Liver (tissue), 9 donors: ENCODE results near the gene HYAL1. TPM values are rescaled to one million over a fixed set of nuclear protein-coding genes. Genes with fewer than 3 reads are reported as not detected.

Experiments
- DNase-seq: peaks from one replicate; pipeline ENCODE4 v3.0.0-alpha.2; 2017; ENCODE audit warnings: low spot score
- H3K27ac ChIP-seq, 2 donors: one replicate each; pipeline ENCODE4 v1.7.0; 2013; ENCODE audit warnings: inconsistent platforms in 2 of 2, low read length in 2 of 2, control low read depth in 1 of 2, low read depth in 1 of 2, mild to moderate bottlenecking in 1 of 2
- H3K27me3 ChIP-seq, 4 donors: one replicate each; pipeline versions ENCODE4 v1.6.1 to v1.7.0; 2013; ENCODE audit warnings: low read length in 3 of 4, inconsistent platforms in 1 of 4, mild to moderate bottlenecking in 1 of 4, moderate library complexity in 1 of 4; ENCODE audit not compliant: control insufficient read depth in 4 of 4, insufficient read depth in 4 of 4
- H3K36me3 ChIP-seq, 4 donors: one replicate each; pipeline versions ENCODE4 v1.6.1 to v1.7.0; 2013; ENCODE audit warnings: low read length in 3 of 4, mild to moderate bottlenecking in 3 of 4, low read depth in 1 of 4, moderate library complexity in 1 of 4; ENCODE audit not compliant: control insufficient read depth in 4 of 4, insufficient read depth in 3 of 4
- H3K4me1 ChIP-seq, 4 donors: one replicate each; pipeline versions ENCODE4 v1.6.1 to v1.7.0; 2013; ENCODE audit warnings: low read length in 3 of 4, mild to moderate bottlenecking in 3 of 4, moderate library complexity in 1 of 4; ENCODE audit not compliant: control insufficient read depth in 4 of 4, insufficient read depth in 4 of 4
- H3K4me3 ChIP-seq, 3 donors: one replicate each; pipeline versions ENCODE4 v1.6.1 to v1.7.0; 2013; ENCODE audit warnings: low read length in 3 of 3, control low read depth in 1 of 3, low read depth in 1 of 3, mild to moderate bottlenecking in 1 of 3
- H3K9ac ChIP-seq, 2 donors: one replicate each; pipeline ENCODE4 v1.7.0; 2013; ENCODE audit warnings: low read length in 2 of 2, mild to moderate bottlenecking in 2 of 2, moderate library complexity in 2 of 2, control low read depth in 1 of 2, low read depth in 1 of 2
- H3K9me3 ChIP-seq, 4 donors: one replicate each; pipeline versions ENCODE4 v1.6.1 to v1.7.0; 2013; ENCODE audit warnings: low read length in 3 of 4; ENCODE audit not compliant: control insufficient read depth in 4 of 4
- EGR1 ChIP-seq, 2 donors: IDR thresholded peaks; 2 replicates each; pipeline ENCODE4 v1.6.1; 2016 to 2018; ENCODE audit warnings: antibody characterized with exemption in 2 of 2, low read depth in 2 of 2
- FOXA1 ChIP-seq: IDR thresholded peaks from 2 replicates; pipeline ENCODE4 v1.6.1; 2016; ENCODE audit warnings: antibody characterized with exemption
- FOXA2 ChIP-seq: IDR thresholded peaks from 2 replicates; pipeline ENCODE4 v1.6.1; 2016; ENCODE audit warnings: antibody characterized with exemption
- GABPA ChIP-seq, 2 donors: IDR thresholded peaks in 1 of 2; conservative IDR thresholded peaks in 1 of 2; 2 replicates each; pipeline ENCODE4 v1.6.1; 2016; ENCODE audit warnings: antibody characterized with exemption in 2 of 2, mild to moderate bottlenecking in 1 of 2, moderate library complexity in 1 of 2
- HNF4A ChIP-seq, 2 donors: conservative IDR thresholded peaks; 2 replicates each; pipeline ENCODE4 v1.6.1; 2016; ENCODE audit warnings: antibody characterized with exemption in 2 of 2, mild to moderate bottlenecking in 2 of 2
- HNF4G ChIP-seq: IDR thresholded peaks from 2 replicates; pipeline ENCODE4 v1.6.1; 2016; ENCODE audit warnings: antibody characterized with exemption
- JUND ChIP-seq, 2 donors: IDR thresholded peaks; 2 replicates each; pipeline ENCODE4 v1.6.1; 2016; ENCODE audit warnings: antibody characterized with exemption in 2 of 2
- NR2F2 ChIP-seq: IDR thresholded peaks from 2 replicates; pipeline ENCODE4 v1.6.1; 2016; ENCODE audit warnings: antibody characterized with exemption
- RAD21 ChIP-seq, 2 donors: IDR thresholded peaks; 2 replicates each; pipeline ENCODE4 v1.6.1; 2016; ENCODE audit warnings: antibody characterized with exemption in 2 of 2, mild to moderate bottlenecking in 2 of 2
- RXRA ChIP-seq, 2 donors: IDR thresholded peaks; 2 replicates each; pipeline ENCODE4 v1.6.1; 2017 to 2018; ENCODE audit warnings: antibody characterized with exemption in 2 of 2, mild to moderate bottlenecking in 1 of 2
- SP1 ChIP-seq: IDR thresholded peaks from 2 replicates; pipeline ENCODE4 v1.6.1; 2018; ENCODE audit warnings: antibody characterized with exemption, mild to moderate bottlenecking
- TAF1 ChIP-seq: conservative IDR thresholded peaks from 2 replicates; pipeline ENCODE4 v1.6.1; 2016; ENCODE audit warnings: antibody characterized with exemption, mild to moderate bottlenecking
- YY1 ChIP-seq: IDR thresholded peaks from 2 replicates; pipeline ENCODE4 v1.6.1; 2016; ENCODE audit warnings: antibody characterized with exemption, mild to moderate bottlenecking
- WGBS: extraction: QIAGEN DNeasy Blood & Tissue Kit; methylation state at CpG from one replicate; pipeline ENCODE4 v1.1.7; 2013; 5-methylcytosine and 5-hydroxymethylcytosine counted together
- polyA plus RNA-seq, 2 donors: library from polyadenylated mRNA; stranded (reverse) in 1 of 2; unstranded in 1 of 2; fragments of 200-250 nt in 1 of 2; fragments of >200 nt in 1 of 2; fragmentation: Nextera tagmentation in 1 of 2; extraction: Ambion mirVana in 1 of 2; gene quantifications; one replicate each; pipeline versions ENCODE4 v1.2.1 to v1.2.3, GENCODE V29; 2013 to 2015
- total RNA-seq, 2 donors: library from RNA; depleted of rRNA; stranded (reverse); fragments of >200 nt; gene quantifications; one replicate each; pipeline ENCODE4 v1.2.3, GENCODE V29; 2014
- TF ChIP-seq, protein P1 (sequence below): IDR thresholded peaks from 2 replicates; pipeline ENCODE4 v1.6.1; 2016; ENCODE audit warnings: antibody characterized with exemption, mild to moderate bottlenecking
- TF ChIP-seq, protein P2 (sequence below): IDR thresholded peaks from 2 replicates; pipeline ENCODE4 v1.6.1; 2016; ENCODE audit warnings: antibody characterized with exemption
- TF ChIP-seq, protein P3 (sequence below): IDR thresholded peaks from 2 replicates; pipeline ENCODE4 v1.6.1; 2016; ENCODE audit warnings: antibody characterized with exemption
- TF ChIP-seq, protein P4 (sequence below): IDR thresholded peaks from 2 replicates; pipeline ENCODE4 v1.6.1; 2016; ENCODE audit warnings: antibody characterized with exemption
- TF ChIP-seq, protein P5 (sequence below): fragments of 150-350 bp; IDR thresholded peaks from 2 replicates; pipeline ENCODE4 v1.5.1; 2017; ENCODE audit warnings: improper control_type of control experiment, low read depth, low read length; ENCODE audit not compliant: missing input control
- donor health status: healthy.
- donor health status: healthy.
- donor health status: healthy.
- donor health status: healthy.
- donor health status: healthy.

The HYAL1 gene
- total and polyA plus RNA-seq, 4 donors, result 82.3 to 156 (median 121) TPM

DNA sequence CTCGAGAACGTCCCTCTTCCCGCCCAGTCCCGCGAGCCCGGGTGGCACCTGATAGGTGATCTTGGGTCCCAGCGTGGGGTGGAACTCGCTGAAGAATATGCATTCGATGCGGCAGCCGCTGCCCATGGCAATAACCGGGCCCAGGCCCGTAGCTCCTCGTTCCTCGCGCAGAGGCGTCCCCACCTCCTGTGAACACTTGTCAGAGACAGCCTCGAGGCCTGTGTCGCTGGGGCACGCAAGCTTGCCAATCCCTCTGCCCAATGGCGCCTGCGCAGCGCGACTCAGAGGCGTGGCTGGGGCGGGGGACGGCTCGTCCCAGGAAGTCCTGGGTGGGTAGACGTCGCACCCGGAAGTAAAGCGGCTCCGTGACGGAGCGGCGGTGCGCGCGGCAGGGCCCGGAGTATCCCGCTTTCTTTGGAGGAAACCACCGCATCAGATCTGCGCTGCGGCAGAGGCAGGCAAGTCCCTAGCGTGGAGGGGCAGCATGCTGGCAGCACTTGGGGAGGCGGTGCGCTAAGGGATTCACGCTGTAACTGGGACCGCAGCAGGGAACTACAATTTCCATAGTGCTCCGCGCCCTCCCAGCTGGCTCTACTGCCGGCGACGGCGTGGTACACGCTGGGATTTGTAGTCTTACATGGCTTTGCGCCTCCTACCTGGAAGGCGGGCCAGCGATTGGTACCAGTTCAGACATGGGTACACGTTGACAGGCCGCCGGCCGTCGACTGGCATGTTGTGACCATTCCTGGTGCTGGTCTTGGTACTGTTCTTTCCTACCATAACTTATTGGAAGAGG, 47.4 kb upstream of the HYAL1 start, which contains the start of the genes CYB561D2 and NPRL2:
Gene CYB561D2 (plus strand): TSS at position 336 of the 796 bp plus-strand sequence. CDS start 572 bp downstream, outside the sequence.
Gene NPRL2 (minus strand): TSS at position 249 of the 796 bp plus-strand sequence. CDS start 123 bp downstream, at position 126.
- H3K4me1 ChIP-seq, result peaks cover 11 to 66% (median 45%) of the 10 kb centered on the region in 4 donors
- peak within 1 kb of the TSS; percentile 86 to 90 for H3K9ac ChIP-seq
- DNase-seq, result peak; percentile 96
- WGBS, result under 1% methylated on average over 64 of the region's 64 CpGs
- TF ChIP-seq, protein P1, sequence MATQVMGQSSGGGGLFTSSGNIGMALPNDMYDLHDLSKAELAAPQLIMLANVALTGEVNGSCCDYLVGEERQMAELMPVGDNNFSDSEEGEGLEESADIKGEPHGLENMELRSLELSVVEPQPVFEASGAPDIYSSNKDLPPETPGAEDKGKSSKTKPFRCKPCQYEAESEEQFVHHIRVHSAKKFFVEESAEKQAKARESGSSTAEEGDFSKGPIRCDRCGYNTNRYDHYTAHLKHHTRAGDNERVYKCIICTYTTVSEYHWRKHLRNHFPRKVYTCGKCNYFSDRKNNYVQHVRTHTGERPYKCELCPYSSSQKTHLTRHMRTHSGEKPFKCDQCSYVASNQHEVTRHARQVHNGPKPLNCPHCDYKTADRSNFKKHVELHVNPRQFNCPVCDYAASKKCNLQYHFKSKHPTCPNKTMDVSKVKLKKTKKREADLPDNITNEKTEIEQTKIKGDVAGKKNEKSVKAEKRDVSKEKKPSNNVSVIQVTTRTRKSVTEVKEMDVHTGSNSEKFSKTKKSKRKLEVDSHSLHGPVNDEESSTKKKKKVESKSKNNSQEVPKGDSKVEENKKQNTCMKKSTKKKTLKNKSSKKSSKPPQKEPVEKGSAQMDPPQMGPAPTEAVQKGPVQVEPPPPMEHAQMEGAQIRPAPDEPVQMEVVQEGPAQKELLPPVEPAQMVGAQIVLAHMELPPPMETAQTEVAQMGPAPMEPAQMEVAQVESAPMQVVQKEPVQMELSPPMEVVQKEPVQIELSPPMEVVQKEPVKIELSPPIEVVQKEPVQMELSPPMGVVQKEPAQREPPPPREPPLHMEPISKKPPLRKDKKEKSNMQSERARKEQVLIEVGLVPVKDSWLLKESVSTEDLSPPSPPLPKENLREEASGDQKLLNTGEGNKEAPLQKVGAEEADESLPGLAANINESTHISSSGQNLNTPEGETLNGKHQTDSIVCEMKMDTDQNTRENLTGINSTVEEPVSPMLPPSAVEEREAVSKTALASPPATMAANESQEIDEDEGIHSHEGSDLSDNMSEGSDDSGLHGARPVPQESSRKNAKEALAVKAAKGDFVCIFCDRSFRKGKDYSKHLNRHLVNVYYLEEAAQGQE, result peak; percentile 42
- TF ChIP-seq, protein P2, sequence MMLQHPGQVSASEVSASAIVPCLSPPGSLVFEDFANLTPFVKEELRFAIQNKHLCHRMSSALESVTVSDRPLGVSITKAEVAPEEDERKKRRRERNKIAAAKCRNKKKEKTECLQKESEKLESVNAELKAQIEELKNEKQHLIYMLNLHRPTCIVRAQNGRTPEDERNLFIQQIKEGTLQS, result no peak
- TF ChIP-seq FOXA1 (no peak), JUND (IDR thresholded peaks at IDR 0.05) (no peak), GABPA (IDR thresholded peaks at IDR 0.05 in 1 of 2, conservative IDR thresholded peaks at IDR 0.05 in 1 of 2) (peak in 1 of 2 donors; percentile 93), RAD21 (IDR thresholded peaks at IDR 0.05) (no peak), HNF4G (no peak), FOXA2 (peak; percentile 4), EGR1 (IDR thresholded peaks at IDR 0.05; ENCODE audit: low read depth in 2 of 2) (peak in 1 of 2 donors; percentile 74), TAF1 (peak; percentile 50), NR2F2 (no peak), SP1 (peak; percentile 33), HNF4A (conservative IDR thresholded peaks at IDR 0.05) (no peak), RXRA (IDR thresholded peaks at IDR 0.05) (no peak), YY1 (peak; percentile 83)
- TF ChIP-seq, protein P3, sequence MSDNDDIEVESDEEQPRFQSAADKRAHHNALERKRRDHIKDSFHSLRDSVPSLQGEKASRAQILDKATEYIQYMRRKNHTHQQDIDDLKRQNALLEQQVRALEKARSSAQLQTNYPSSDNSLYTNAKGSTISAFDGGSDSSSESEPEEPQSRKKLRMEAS, result peak; percentile 83
- TF ChIP-seq, protein P4, sequence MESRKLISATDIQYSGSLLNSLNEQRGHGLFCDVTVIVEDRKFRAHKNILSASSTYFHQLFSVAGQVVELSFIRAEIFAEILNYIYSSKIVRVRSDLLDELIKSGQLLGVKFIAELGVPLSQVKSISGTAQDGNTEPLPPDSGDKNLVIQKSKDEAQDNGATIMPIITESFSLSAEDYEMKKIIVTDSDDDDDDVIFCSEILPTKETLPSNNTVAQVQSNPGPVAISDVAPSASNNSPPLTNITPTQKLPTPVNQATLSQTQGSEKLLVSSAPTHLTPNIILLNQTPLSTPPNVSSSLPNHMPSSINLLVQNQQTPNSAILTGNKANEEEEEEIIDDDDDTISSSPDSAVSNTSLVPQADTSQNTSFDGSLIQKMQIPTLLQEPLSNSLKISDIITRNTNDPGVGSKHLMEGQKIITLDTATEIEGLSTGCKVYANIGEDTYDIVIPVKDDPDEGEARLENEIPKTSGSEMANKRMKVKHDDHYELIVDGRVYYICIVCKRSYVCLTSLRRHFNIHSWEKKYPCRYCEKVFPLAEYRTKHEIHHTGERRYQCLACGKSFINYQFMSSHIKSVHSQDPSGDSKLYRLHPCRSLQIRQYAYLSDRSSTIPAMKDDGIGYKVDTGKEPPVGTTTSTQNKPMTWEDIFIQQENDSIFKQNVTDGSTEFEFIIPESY, result peak; percentile 14
- TF ChIP-seq, protein P5, sequence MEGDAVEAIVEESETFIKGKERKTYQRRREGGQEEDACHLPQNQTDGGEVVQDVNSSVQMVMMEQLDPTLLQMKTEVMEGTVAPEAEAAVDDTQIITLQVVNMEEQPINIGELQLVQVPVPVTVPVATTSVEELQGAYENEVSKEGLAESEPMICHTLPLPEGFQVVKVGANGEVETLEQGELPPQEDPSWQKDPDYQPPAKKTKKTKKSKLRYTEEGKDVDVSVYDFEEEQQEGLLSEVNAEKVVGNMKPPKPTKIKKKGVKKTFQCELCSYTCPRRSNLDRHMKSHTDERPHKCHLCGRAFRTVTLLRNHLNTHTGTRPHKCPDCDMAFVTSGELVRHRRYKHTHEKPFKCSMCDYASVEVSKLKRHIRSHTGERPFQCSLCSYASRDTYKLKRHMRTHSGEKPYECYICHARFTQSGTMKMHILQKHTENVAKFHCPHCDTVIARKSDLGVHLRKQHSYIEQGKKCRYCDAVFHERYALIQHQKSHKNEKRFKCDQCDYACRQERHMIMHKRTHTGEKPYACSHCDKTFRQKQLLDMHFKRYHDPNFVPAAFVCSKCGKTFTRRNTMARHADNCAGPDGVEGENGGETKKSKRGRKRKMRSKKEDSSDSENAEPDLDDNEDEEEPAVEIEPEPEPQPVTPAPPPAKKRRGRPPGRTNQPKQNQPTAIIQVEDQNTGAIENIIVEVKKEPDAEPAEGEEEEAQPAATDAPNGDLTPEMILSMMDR, result no peak
- H3K36me3 ChIP-seq, result peaks cover 11 to 27% (median 15%) of the 10 kb centered on the region in 4 donors
- no peaks in the 10 kb centered on the region for H3K27me3 ChIP-seq
- peak within 1 kb of the TSS; percentile 97 to 98 for H3K27ac ChIP-seq
- H3K4me3 ChIP-seq, result peak within 1 kb of the TSS; percentile 67 to 90 (median 79)
- no peaks in the 10 kb centered on the region for H3K9me3 ChIP-seq
